GM21825 (cell line): ENCODE results near the gene CPN1.
"Not testable (repeated sequence)": the region's sequence is repeated elsewhere in the genome, so short reads cannot be mapped to it uniquely, and the experiment has no call there.

Source experiments
- ATAC-seq: cut with Tn5 transposase; IDR thresholded peaks from one replicate; pipeline ENCODE4 v1.9.1; 2021; ENCODE audit warnings: mild to moderate bottlenecking, moderate library complexity; ENCODE audit not compliant: unreplicated experiment

CPN1 gene

DNA sequence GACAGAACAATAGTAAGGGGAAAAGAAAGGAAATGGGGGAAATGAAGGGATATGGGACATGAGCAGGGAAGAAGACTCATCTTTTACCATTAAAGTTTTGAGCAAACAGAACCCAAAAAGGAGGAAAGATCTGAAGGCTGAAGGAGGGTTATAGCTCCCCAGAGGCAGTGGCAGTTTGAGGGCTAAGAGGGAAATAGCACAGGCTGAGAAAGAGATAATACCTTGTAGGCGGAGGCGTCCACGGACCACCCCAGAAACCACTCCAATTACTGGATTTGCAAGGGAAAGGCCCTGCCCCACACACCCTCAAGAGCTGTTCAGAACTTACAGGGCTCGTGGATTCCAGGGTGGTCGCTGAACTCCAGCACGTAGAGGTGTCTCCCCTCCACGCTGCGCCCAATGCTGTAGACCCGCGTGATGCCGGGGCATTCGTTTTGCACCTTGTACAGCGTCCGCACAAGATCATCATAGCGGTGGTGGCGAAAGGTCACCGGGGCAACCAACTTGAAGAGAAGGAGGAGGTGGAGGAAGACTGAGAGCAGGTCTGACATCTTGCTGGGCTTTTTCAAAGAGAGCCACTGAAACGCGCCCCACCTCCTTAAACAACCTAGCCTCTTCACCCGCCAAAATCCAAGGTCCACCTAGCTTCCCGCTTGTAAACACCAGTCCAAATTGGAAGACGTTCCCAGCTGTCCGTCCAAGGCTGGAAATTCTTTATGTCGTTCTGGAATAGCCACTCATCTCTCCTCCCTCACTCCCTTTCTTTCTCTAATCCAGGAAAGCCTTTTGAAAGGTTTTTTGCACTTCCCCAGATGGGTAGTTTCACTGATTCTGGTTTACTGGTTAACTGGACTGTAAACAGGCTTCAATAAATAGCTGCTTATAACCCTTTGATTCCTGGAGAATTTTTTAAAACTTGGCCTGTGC is at the start of gene CPN1:
Gene CPN1 (minus strand): TSS at position 795 of the 927 bp plus-strand sequence. CDS start 244 bp downstream, at position 551.
- no peak for ATAC-seq

DNA sequence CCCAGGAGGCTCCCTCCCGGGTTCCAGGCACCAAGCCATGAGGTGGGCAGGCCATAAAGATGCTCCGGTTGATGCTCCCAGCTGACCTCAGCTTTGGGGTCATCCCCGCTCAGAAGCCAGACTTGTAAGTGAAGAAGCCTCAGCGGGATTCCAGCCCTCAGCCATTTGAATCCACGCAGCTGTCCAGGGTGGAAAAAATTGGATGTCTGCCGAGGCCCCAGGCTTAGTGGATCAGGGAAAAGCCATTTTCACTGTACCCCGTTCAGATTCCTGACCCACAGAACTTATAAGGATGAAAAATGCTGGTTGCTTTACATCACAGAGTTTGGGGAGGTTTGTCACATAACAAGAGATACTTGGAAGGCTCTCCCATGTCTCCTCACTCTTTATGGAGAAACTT is 49.2 kb upstream of the CPN1 start:
- ATAC-seq = no peak

DNA sequence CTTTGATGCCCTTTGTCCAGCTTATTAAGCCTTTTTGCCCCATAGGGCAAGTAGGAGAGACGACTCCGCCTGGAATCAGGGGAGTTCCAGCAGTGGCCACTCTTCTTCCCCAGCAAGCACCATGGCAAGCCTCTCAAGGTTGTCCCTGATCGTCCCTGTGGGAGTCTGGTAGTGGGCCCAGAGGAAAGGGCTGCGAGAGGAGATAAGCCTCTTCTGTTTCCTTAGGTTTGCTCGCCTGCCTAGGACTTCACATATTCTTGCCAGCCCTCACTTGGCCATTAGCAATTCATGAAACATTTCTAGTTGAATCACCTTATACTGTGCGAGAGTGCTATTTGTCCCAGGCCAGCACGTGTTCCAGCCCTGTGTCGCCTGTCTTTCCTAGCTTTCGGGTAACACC is 47.8 kb upstream of the CPN1 start:
- ATAC-seq = no peak

DNA sequence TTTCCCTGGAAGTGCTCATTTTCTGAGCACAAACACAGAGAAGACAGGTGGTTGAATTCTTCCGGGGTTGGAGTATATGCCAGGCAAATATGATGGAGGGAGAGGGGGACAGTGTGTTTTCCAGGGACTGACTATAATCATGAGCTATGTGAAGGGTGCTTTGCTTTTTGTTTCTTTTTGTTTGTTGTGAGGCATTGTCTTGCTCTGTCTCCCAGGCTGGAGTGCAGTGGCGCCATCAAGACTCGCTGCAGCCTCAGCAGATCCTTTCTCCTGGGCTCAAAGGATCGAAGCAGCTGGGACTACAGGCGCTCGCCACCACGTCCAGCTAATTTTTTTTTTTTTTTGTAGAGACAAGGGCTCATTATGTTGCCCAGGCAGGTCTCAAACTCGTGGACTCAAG is 47.3 kb upstream of the CPN1 start:
- ATAC-seq = no peak

DNA sequence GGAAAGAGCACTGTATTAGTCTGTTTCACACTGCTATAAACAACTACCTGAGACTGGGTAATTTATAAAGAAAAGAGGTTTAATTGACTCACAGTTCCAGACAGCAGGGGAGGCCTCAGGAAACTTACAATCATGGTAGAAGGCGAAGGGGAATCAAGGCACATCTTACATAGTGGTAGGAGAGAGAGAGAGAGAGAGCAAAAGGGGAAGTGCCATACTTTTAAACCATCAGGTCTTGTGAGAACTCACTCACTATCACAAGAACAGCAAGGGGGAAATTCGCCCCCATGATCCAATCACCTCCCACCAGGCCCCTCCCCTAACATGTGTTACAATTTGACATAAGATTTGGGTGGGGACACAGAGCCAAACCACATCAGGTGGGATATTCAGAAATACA is 43.7 kb upstream of the CPN1 start:
- not testable (repeated sequence) for ATAC-seq

DNA sequence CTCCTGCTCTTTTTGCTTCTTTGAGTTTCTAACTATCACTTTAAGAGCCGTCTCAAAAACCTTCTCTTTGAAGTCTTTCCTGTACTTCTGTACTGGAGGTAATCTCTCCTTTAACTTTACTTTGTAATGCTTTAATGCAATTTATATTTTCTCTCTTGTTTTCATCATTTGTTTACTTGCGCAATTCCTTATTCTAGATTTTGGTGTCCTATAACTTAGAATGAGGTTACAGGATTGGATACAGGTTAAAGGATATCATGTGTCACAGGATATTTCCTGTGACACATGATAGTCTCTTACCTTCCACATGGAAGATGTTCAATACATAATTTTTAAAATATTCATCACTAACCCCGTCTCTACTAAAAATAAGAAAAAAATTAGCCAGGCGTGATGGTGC is 42.4 kb upstream of the CPN1 start:
- no peak for ATAC-seq

DNA sequence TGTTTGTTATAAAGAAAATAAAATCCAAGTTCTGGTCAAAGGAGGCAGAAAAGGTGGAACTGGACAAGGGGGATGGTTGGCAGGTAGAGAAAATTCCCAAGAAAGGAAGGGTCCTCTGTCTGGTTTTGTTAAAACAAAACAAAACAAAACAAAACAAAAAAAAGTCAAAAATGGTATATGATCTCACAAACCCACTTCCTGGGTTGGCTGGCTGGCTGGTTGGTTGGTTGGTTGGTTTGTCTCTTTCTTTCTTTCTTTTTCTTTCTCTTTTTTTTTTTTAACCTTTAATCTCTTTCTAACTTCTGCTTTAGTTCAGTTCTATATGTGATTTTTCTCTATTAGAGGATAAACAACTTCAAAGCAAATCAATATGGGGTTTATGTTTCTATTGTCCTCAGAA is 41.1 kb upstream of the CPN1 start:
- ATAC-seq = no peak

DNA sequence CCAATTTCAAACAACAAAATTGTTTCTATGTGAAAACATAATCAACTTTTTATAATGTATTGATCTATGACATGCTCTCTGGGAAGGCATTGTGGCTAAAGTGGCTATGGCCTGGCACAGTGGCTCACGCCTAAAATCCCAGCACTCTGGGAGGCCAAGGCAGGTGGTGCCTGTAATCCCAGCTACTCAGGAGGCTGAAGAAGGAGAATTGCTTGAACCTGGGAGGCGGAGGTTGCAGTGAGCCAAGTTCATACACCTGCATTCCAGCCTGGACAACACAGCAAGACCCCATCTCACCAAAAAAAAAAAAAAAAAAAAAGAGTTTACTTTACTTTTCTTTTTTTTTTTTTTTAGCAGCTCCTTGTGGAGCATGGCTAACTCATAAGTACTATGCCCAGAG is 38.9 kb upstream of the CPN1 start:
- ATAC-seq = no peak

DNA sequence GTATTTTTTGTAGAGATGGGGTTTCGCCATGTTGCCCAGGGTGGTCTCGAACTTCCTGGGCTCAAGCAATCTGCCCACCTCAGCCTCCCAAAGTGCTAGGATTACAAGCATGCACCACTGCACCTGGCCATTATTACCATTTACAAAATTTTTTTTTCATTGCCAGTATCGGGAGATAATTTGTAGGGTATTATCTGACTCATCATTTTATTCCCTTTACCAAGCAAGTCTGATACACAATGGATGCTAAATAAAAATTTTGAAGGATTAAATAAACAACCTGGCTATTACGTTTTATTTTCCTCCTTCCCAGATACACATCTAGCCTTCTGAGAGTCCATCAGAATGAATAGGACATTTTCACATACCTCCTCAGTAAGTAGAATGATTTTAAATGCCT is 38.1 kb upstream of the CPN1 start:
- ATAC-seq = no peak

DNA sequence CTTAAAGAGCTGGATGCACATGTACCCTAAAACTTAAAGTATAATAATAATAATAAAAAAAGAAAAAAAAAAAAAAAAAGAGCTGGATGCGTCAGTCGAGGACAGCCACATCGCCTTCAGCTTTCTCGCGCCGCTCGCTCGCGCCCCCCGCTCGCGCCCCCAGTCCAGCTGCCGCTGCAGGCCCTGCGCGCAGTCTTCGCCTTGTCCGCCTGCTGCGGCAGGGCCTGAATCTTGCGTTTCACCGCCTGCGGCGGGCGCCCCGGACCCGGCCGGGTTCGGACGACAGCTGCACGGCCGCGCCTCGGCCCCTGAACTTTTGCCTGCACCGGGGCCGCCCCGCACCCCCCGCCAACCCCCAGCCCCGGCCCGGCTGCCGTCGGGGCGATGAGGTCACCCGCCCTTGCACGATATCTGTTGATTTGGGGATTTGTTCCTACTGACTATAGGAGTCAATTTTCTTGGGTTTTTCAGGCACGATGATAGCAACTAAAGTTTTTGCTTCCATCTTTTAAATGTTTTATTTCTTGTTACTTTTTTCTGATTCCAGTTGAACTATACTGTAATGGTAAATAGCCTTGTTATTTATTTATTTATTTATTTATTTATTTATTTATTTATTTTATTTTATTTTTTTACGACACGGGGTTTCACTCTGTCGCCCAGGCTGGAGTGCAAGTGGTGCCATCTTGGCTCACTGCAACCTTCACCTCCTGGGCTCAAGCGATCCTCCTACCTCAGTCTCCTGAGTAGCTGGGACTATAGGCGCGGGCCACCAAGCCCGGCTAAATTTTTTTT is 33.5 kb upstream of the CPN1 start:
- ATAC-seq = no peak

DNA sequence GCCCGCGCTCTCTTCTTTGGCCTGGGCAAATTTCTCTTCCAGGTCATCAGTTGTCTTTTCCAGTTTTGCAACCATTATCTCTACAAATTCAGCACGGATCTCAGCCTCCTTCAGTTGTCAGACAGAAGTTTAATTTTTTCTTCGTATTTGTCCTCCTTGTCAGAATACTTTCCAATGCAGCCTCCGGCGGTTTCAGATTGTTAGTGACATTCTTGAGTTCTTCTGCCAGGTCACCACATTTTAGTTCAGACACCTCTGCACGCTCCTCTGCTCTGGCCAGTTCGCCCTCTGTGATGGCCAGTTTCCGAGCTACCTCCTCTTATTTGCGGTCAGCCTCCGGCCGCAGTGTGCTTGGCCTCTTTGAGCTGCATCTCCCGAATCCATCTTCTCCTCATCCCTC is 32.8 kb upstream of the CPN1 start:
- no peak for ATAC-seq

DNA sequence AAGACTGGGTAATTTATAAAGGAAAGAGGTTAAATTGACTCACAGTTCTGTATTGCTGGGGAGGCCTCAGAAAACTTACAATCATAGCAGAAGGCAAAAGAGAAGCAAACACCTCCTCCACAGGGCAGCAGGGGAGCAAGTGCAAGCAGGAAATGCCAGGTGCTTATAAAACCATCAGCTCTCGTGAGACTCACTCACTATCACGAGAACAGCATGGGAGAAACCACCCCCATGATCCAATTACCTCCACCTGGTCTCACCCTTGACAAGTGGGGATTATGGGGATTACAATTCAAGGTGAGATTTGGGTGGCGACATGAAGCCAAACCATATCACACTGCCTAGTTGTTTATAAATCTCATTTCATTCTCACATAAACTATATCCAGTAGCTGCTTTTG is 28.0 kb upstream of the CPN1 start:
- ATAC-seq = no peak

DNA sequence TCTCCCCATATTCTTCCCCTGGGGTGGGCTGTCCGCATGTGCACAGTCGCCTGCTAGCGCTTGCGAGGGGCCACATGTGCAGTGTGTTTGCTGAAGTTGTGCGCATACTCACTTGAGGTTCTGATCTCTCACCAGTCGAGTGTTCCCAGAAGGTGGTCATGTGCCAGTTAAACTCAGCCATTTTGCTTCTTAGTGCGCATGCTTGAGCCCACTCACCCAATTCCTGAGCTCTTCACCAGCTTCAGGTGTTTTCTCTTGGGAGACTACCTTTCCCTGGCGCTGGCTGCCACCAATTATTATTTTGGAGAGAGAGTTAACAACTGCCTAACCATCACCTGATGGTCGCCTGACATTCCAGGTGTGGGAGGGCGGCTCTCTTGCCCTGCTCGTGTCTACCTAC is 25.2 kb upstream of the CPN1 start:
- no peak for ATAC-seq

DNA sequence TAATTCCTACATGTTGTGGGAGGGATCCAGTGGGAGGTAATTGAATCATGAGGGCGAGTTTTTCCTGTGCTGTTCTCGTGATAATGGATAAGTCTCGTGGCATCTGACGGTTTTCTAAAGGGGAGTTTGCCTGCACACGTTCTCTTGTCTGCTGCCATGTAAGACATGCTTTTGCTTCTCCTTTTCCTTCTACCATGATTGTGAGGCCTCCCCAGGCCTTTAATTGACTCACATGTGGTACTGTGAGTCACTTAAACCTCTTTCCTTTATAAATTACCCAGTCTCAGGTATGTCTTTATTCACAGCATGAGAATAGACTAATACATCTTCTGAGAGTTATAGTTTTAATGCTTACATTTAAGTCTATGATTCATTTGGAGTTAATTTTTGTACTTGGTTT is 22.6 kb upstream of the CPN1 start:
- no peak for ATAC-seq

DNA sequence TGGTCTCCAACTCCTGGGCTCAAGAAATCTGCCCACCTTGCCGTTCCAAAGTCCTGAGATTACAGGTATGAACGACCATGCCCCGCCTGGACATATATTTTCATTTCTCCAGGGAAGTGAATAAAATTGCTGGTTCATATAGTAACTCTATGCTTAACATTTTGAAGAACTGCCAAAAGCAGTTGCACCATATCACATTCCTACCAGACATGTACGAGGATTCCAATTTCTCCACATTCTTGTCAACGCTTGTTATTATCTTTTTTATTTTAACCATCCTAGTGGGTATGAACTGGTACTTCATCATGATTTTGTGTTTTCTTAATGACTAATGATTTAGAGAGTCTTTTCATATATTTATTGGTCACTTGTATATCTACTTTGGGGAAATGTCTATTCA is 21.9 kb upstream of the CPN1 start:
- ATAC-seq = no peak

DNA sequence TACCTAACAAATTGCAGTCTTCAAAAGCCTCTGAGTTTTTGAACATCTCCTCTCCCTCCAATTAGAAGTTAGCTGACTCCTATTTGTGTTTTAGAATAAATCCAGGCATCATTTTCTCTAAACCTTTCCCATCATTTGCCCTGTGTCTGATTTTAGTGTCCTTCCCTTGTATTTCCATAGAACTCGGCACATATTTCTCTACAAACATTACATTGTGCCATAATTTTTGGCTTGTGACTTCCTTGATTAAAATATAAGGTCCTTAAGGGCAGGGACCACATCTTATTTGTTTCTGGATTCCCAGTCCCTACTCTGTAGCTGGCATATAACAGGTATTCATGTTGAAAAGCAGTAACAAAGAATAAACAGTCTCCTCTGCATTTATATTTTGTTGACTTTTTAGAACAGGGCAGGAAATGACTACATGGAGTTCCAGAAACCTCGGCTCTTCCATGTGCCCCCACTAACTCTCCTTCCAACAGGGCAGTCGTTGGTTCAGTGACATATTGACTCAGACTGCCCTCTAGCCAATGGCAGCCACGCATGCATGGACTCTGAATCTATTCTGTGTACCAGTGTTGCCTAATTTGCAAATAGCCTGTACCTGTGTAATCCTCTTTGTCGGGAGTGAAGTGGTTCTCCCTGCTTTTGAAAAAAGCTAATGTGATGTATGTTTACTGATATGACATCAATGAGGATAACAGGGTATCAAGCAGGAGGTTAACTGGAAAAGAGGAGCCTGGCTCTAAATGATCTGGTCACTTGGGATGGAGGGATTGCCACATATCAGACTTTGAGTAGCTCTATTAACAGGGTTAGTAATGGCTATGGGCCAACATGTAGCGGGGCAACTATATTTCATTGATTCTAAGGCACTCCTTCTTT is 19.8 kb upstream of the CPN1 start:
- no peak for ATAC-seq

DNA sequence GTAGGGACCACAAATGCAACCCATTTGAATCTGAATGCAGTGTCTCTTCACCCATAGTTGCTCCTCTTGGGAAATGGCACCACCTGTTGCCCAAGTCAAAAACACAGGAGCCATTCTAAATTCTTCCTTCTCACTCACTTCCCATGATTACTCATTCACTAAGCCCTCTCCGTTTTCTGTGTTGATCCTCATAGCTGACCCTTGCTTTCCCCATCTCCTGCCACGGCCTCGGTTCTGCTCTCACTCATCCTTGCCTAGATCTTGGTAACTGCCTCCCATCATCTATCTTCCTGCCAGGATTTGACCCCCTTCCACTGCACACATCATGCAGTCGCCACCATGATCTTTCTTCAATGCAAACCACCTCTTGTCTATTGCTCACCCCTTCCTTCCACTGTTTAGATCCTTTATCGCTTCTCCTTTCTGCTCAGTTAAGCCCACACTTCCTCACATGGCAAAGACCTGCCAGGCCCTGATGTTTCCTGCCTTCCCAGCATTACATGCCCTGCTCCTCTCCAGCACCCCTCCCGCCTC is 19.0 kb upstream of the CPN1 start:
- no peak for ATAC-seq

DNA sequence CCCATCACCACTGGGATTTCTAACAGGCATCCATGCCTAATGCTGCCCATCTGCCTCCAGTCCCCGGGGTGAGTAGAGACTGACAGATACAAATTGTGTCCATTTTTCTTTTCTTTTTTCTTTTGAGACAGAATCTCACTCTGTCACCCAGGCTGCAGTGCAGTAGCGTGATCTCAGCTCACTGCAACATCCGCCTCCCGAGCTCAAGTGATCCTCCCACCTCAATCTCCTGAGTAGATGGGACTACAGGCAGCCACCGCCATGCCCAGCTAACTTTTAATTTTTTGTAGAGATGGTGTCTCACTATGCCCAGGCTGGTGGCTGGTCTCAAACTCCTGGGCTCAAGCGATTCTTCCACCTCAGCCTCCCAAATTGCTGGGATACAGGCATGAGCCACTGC is 7.6 kb upstream of the CPN1 start:
- ATAC-seq = no peak

DNA sequence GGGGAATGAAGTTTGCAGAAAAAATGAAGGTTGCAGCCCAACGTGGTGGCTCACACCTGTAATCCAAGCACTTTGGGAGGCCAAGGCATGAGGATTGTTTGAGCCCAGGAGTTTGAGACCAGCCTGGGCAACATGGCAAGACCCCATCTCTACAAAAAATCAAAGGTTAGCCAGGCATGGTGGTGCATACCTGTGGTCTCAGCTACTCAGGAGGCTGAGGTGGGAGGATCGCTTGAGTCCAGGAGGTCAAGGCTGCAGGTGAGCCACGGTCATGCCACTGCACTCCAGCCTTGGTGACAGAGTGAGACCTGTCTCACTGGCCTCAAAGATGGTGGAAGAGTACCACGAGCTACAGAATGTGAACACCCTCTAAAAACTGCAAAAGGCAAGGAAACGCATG is 5.0 kb upstream of the CPN1 start:
- ATAC-seq = not testable (repeated sequence)

DNA sequence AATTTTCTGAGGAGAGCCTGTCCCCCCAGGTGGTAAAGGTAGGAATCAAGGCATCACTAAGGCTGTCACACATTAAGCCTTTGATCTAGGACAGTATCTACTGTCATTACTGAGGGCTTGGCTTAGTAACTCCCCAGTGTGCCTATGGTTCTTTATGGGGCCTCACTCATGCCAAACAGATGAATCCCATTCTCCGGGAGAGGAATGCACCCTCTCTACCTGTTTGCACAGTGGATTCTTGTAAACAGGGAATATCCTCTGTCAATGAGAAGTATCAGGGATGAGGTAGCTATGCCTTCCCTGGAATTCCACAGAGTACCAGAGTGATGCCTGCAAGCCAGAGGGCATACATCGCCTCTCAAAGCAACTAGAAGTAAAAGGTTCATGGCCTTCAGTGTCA is 3.9 kb upstream of the CPN1 start:
- no peak for ATAC-seq

DNA sequence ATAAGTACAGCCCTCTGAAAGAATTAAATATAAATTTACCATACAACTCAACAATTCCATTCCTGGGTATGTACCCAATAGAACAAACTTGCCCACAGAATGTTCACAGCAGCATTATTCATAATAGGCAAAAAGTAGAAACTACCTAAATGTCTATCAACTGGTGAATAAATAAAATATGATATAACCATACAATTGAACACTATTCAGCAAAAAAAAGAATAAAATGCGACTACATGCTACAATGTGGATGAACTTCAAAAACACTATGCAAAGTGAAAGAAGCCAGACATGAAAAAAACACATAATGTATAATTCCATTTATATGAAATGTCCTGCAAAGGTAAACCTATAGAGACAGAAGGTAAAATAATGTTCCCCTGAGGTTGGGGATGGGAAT is 2.0 kb upstream of the CPN1 start:
- ATAC-seq = no peak
